Type B pancreatic cell (in vitro differentiated cells): ENCODE measurements around the gene PIK3R3. TPM values are rescaled to one million over a fixed set of nuclear protein-coding genes. Genes with fewer than 3 reads are reported as not detected.

Experiments
- DNase-seq: peaks from one replicate; pipeline ENCODE4 v3.0.0; 2021; ENCODE audit warnings: mixed read lengths; ENCODE audit not compliant: unreplicated experiment; ENCODE audit errors: extremely low spot score
- H3K27ac Mint-ChIP-seq: 2 replicates; pipeline ENCODE4 v1.8.0; 2021; ENCODE audit warnings: mild to moderate bottlenecking, mixed read lengths
- H3K27me3 Mint-ChIP-seq: 2 replicates; pipeline ENCODE4 v1.8.0; 2021; ENCODE audit warnings: mixed read lengths
- H3K36me3 Mint-ChIP-seq: 2 replicates; pipeline ENCODE4 v1.8.0; 2021; ENCODE audit warnings: mixed read lengths
- H3K4me1 Mint-ChIP-seq: one replicate; pipeline ENCODE4 v1.8.0; 2021; ENCODE audit warnings: mixed read lengths; ENCODE audit not compliant: unreplicated experiment
- H3K4me3 Mint-ChIP-seq: 2 replicates; pipeline ENCODE4 v1.8.0; 2021; ENCODE audit warnings: mild to moderate bottlenecking, mixed read lengths
- H3K9me3 Mint-ChIP-seq: 2 replicates; pipeline ENCODE4 v1.8.0; 2021; ENCODE audit warnings: mixed read lengths
- CTCF ChIP-seq: fragments of 200-600 bp; sonication (generic); conservative IDR thresholded peaks from 2 replicates; pipeline ENCODE4 v1.5.0; 2021; ENCODE audit warnings: antibody characterized with exemption, mild to moderate bottlenecking
- total RNA-seq: library from RNA; stranded (reverse); gene quantifications from 2 replicates; pipeline ENCODE4 v1.2.1, GENCODE V29; 2021; ENCODE audit warnings: low replicate concordance

The PIK3R3 gene
- total RNA-seq, 1 donor from 2014 or later: 47.5 TPM

DNA sequence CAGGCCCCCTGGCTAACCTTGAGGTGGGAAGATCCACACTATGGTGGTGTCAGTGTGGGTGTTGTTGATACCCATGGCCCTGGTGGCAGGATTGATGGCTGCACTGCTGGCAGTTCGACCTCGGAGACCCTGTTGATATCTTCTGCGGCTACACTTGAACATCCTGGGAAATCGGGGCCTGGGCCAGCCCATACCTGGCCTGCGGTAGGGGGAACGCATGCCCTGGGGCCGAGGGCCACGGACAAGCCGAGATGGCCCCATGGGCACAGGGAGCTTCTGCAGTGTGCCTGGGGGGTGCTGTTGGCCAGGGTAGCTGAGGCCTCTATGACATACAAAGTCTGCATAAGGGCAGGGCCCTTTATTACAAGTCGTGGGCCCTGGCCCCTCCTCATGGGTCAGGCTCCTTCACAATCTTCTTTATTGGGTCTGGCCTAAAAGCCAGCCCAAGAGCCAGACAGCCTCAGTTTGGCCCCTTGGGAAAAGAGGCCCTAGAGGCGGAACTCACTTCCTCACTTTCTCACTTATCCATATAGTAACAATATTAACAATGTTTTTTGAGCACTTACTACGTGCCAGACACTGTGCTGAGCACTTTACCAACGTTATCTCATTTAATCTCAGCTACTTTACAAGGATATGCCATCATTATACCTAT lies 43.9 kb upstream of the PIK3R3 start, which contains the start of gene P3R3URF:
Gene P3R3URF, minus strand, starts transcription at position 278 of the 655 bp plus-strand sequence. Its CDS starts 17 bp downstream, at position 261.
- no peak for DNase-seq
- H3K9me3 Mint-ChIP-seq: no peaks in the 10 kb centered on the region
- peaks cover 4% of the 10 kb centered on the region for H3K4me1 Mint-ChIP-seq
- no peak within 1 kb of the TSS for H3K4me3 Mint-ChIP-seq
- H3K36me3 Mint-ChIP-seq: no peaks in the 10 kb centered on the region
- H3K27me3 Mint-ChIP-seq: peaks cover 3% of the 10 kb centered on the region
- H3K27ac Mint-ChIP-seq: no peak within 1 kb of the TSS
- TF ChIP-seq CTCF: no peak

DNA sequence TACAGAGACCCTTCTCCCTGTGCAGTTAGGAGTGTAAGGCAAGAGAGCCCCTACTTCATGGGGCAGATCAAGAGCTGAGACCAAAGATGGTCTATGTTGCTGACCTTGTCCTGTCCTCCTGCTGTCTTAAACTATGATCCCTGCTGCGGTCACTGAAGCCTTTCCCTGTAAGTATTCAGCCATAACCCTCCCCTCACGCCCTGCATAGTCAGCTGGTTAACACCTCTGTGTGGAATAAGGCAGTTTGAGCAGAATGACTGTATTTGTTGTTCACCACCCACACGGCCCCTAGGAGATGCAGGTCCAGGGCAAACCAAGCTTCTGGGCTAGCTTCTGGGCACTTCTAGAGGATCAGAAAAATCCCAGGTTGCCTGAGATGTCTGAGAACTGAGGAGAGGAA lies 42.8 kb upstream of the PIK3R3 start:
- TF ChIP-seq CTCF: no peak
- Mint-ChIP-seq H3K9me3 (no peaks in the 10 kb centered on the region), H3K36me3 (no peaks in the 10 kb centered on the region), H3K4me3 (no peak overlapping the region), H3K27me3 (peaks cover 4% of the 10 kb centered on the region), H3K27ac (no peak overlapping the region), H3K4me1 (peaks cover 4% of the 10 kb centered on the region)
- DNase-seq: no peak

- DNase-seq: no peak
- Mint-ChIP-seq H3K27me3 (peaks cover 9% of the 10 kb centered on the region), H3K4me3 (no peak within 1 kb of the TSS), H3K27ac (no peak within 1 kb of the TSS), H3K9me3 (no peaks in the 10 kb centered on the region), H3K4me1 (peaks cover 4% of the 10 kb centered on the region), H3K36me3 (no peaks in the 10 kb centered on the region)
- TF ChIP-seq CTCF: no peak
These were observed 42.2 kb upstream of the PIK3R3 start, which contains the start of gene TSPAN1 for GRCh38 chr1:46174448-46175231. TSS of gene TSPAN1 (plus strand) at chr1:46175087. CDS start at chr1:46181108, 6,021 bp downstream.

GRCh38 chr1:46173361-46173856 lies 41.0 kb upstream of the PIK3R3 start:
- Mint-ChIP-seq H3K9me3 (no peaks in the 10 kb centered on the region), H3K36me3 (no peaks in the 10 kb centered on the region), H3K27ac (no peak overlapping the region), H3K27me3 (peaks cover 18% of the 10 kb centered on the region), H3K4me3 (no peak overlapping the region), H3K4me1 (peaks cover 4% of the 10 kb centered on the region)
- DNase-seq: no peak
- no peak for TF ChIP-seq CTCF

DNA sequence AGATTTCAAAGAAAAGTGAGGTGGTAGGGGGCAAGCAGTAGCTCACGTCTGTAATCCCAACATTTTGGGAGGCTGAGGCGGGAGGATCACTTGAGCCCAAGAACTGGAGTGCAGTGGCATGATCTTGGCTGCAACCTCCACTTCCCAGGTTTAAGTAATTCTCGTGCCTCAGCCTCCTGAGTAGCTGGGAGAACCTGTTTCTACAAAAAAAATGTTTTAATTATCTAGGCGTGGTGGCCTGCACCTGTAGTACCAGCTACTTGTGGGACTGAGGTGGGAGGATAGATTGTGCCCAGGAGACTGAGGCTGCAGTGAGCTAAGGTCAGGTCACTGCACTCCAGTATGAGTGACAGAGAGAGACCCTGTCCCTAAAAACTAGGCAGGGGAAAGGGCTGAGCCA lies 39.9 kb upstream of the PIK3R3 start:
- no peak for TF ChIP-seq CTCF
- no peak for DNase-seq
- Mint-ChIP-seq H3K36me3 (no peaks in the 10 kb centered on the region), H3K4me1 (peaks cover 4% of the 10 kb centered on the region), H3K27me3 (peaks cover 27% of the 10 kb centered on the region), H3K9me3 (no peaks in the 10 kb centered on the region), H3K27ac (peak overlapping the region; percentile 60), H3K4me3 (no peak overlapping the region)
